Measurements from ENCODE around the gene PNMA1.

Gene PNMA1

DNA sequence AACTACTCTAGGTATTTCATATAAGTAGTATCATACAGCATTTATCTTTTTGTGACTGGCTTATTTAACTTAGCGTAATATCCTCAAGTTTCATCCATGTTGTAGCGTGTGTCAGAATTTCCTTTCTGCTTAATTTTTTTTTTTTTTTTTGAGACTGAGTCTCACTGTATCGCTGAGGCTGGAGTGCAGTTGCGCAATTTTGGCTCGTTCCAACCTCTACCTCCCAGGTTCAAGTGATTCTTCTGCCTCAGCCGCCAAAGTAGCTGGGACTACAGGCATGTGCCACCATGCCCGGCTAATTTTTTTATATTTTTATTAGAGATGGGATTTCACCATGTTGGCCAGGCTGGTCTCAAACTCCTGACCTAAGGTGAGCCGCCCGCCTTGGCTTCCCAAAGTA, 28.9 kb downstream of the PNMA1 start:
- Mint-ChIP-seq H3K27me3 (no peaks in the 10 kb centered on the region), H3K27ac (ENCODE audit: low read depth) (no peak overlapping the region), H3K36me3 (ENCODE audit: insufficient read depth) (peaks cover 1% of the 10 kb centered on the region), H3K9me3 (no peaks in the 10 kb centered on the region), H3K4me3 (no peak overlapping the region), H3K4me1 (no peaks in the 10 kb centered on the region)
- ATAC-seq (replicated peaks; ENCODE audit: extremely low read depth, poor library complexity, severe bottlenecking), result no peak
- DNase-seq (ENCODE audit: low spot score in 2 of 2), result no peak

DNA sequence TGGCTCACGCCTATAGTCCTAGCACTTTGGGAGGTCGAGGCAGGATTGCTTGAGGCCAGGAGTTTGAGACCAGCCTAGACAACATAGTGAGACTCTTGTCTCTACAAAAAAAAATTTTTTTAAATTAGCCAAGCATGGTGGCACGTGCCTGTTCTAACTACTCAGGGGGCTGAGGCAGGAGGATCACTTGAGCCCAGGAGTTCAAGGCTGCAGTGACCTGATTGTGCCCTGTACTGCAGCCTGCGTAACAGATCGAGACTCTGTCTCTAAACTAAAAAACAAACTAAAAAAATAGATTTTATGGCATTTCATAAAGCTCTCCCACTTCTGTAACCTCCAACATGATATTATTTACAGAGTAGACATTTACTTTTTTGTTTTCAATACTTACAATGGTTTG, 29.6 kb downstream of the PNMA1 start:
- Mint-ChIP-seq H3K9me3 (no peaks in the 10 kb centered on the region), H3K27me3 (no peaks in the 10 kb centered on the region), H3K4me3 (no peak overlapping the region), H3K4me1 (no peaks in the 10 kb centered on the region), H3K36me3 (ENCODE audit: insufficient read depth) (peaks cover 1% of the 10 kb centered on the region), H3K27ac (ENCODE audit: low read depth) (no peak overlapping the region)
- no peak for DNase-seq (ENCODE audit: low spot score in 2 of 2)
- no peak for ATAC-seq (replicated peaks; ENCODE audit: extremely low read depth, poor library complexity, severe bottlenecking)

- no peak for DNase-seq (ENCODE audit: low spot score in 2 of 2)
- H3K4me3 Mint-ChIP-seq, result no peak overlapping the region
- no peaks in the 10 kb centered on the region for H3K27me3 Mint-ChIP-seq
- H3K27ac Mint-ChIP-seq (ENCODE audit: low read depth), result no peak overlapping the region
- no peaks in the 10 kb centered on the region for H3K36me3 Mint-ChIP-seq (ENCODE audit: insufficient read depth)
- no peak for ATAC-seq (replicated peaks; ENCODE audit: extremely low read depth, poor library complexity, severe bottlenecking)
- no peaks in the 10 kb centered on the region for H3K4me1 Mint-ChIP-seq
- no peaks in the 10 kb centered on the region for H3K9me3 Mint-ChIP-seq
These were observed 33.4 kb downstream of the PNMA1 start for GRCh38 chr14:73680821-73681220.

DNA sequence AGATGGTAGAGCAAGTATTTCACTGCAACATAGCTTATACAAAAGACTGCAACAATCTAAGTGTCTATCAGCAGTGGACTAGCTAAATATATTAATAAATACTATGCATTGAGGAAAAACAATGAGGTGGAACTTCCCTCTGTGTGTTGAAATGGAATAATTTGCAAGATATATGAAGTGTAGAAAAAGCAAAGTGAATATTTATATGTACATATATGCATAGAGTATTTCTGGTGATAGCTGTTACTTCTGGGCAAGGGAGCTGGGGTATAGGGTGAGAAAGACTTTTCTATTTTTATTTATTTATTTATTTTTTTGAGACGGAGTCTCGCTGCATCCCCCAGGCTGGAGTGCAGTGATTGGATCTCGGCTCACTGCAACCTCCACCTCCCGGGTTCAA, 35.5 kb downstream of the PNMA1 start:
- no peaks in the 10 kb centered on the region for H3K36me3 Mint-ChIP-seq (ENCODE audit: insufficient read depth)
- DNase-seq (ENCODE audit: low spot score in 2 of 2) (no peak), ATAC-seq (replicated peaks; ENCODE audit: extremely low read depth, poor library complexity, severe bottlenecking) (no peak)
- H3K4me3 Mint-ChIP-seq, result no peak overlapping the region
- no peaks in the 10 kb centered on the region for H3K4me1 Mint-ChIP-seq
- no peaks in the 10 kb centered on the region for H3K27me3 Mint-ChIP-seq
- no peaks in the 10 kb centered on the region for H3K9me3 Mint-ChIP-seq
- H3K27ac Mint-ChIP-seq (ENCODE audit: low read depth), result no peak overlapping the region

DNA sequence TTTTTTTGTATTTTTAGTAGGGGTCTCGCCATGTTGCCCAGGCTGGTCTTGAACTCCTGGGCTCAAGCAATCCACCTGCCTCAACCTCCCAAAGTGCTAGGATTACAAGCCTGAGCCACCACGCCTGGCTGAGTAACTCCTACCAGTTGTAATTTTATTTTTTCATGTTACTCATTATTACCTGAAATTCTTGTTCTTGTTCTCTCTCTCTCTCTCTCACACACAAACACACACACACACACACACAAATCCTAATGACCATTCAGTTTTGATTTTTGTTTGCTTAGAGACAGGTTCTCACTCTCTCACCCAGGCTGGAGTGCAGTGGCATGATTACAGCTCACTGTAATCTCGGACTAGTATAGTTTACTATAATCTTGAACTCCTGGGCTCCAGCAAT, 39.2 kb downstream of the PNMA1 start:
- no peak for DNase-seq (ENCODE audit: low spot score in 2 of 2)
- no peaks in the 10 kb centered on the region for H3K27me3 Mint-ChIP-seq

GRCh38 chr14:73667854-73668253, 46.3 kb downstream of the PNMA1 start:
- ATAC-seq (replicated peaks; ENCODE audit: extremely low read depth, poor library complexity, severe bottlenecking), result no peak
- Mint-ChIP-seq H3K9me3 (no peaks in the 10 kb centered on the region), H3K36me3 (ENCODE audit: insufficient read depth) (peaks cover 5% of the 10 kb centered on the region), H3K27me3 (no peaks in the 10 kb centered on the region), H3K4me1 (no peaks in the 10 kb centered on the region), H3K4me3 (no peak overlapping the region), H3K27ac (ENCODE audit: low read depth) (no peak overlapping the region)
- no peak for DNase-seq (ENCODE audit: low spot score in 2 of 2)

More for the DNA sequence above, 39.2 kb downstream of the PNMA1 start:
- Mint-ChIP-seq H3K4me3 (no peak overlapping the region), H3K4me1 (no peaks in the 10 kb centered on the region), H3K27ac (ENCODE audit: low read depth) (no peak overlapping the region), H3K9me3 (no peaks in the 10 kb centered on the region), H3K36me3 (ENCODE audit: insufficient read depth) (peaks cover 2% of the 10 kb centered on the region)
- no peak for ATAC-seq (replicated peaks; ENCODE audit: extremely low read depth, poor library complexity, severe bottlenecking)

DNA sequence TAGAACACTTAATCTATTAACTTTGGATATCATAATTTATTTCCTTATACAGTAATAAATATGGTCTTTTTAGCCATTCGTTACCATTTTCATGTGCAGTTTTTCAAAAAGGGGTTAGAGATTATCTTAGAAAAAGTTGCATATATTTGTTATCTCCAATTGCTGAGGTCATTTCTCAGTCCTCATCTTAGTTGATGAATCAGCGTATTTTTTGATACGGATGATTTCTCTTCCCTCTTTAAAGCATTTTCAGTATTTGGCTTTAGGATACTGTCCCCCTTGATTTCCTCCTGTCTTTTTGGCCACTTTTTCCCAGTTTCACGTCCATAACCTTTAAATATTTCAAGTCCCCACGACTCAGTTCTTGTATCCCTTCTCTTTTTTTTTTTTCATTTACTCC, 47.6 kb downstream of the PNMA1 start:
- H3K9me3 Mint-ChIP-seq, result no peaks in the 10 kb centered on the region
- no peak overlapping the region for H3K4me3 Mint-ChIP-seq
- ATAC-seq (replicated peaks; ENCODE audit: extremely low read depth, poor library complexity, severe bottlenecking) (no peak), DNase-seq (ENCODE audit: low spot score in 2 of 2) (no peak)
- no peak overlapping the region for H3K27ac Mint-ChIP-seq (ENCODE audit: low read depth)
- H3K4me1 Mint-ChIP-seq, result no peaks in the 10 kb centered on the region
- no peaks in the 10 kb centered on the region for H3K27me3 Mint-ChIP-seq
- peaks cover 5% of the 10 kb centered on the region for H3K36me3 Mint-ChIP-seq (ENCODE audit: insufficient read depth)

DNA sequence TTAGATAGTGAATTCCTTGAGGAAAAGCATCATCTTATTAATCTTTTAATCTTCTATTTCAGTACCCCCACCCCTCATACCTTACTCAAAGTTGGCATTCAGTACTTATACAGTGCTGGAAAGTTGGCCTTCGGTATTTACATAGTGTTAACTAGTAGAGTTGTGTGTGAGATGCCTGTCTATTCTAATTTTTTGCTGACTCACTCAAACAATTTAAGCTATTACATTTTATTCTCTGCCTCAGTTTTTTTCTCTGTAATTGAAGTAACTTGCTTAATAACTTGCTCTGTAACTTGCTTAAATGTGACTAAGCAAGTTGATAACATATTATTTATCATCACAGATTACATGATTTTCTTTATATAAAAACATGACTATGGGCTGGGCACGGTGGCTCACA, 49.1 kb downstream of the PNMA1 start:
- Mint-ChIP-seq H3K9me3 (no peaks in the 10 kb centered on the region), H3K27ac (ENCODE audit: low read depth) (no peak overlapping the region), H3K4me1 (no peaks in the 10 kb centered on the region), H3K4me3 (no peak overlapping the region), H3K36me3 (ENCODE audit: insufficient read depth) (peaks cover 5% of the 10 kb centered on the region), H3K27me3 (no peaks in the 10 kb centered on the region)
- ATAC-seq (replicated peaks; ENCODE audit: extremely low read depth, poor library complexity, severe bottlenecking) (no peak), DNase-seq (ENCODE audit: low spot score in 2 of 2) (no peak)

- Mint-ChIP-seq H3K27me3 (no peaks in the 10 kb centered on the region), H3K36me3 (ENCODE audit: insufficient read depth) (peaks cover 5% of the 10 kb centered on the region), H3K27ac (ENCODE audit: low read depth) (no peak overlapping the region), H3K4me1 (no peaks in the 10 kb centered on the region), H3K4me3 (no peak overlapping the region), H3K9me3 (no peaks in the 10 kb centered on the region)
- DNase-seq (ENCODE audit: low spot score in 2 of 2) (no peak), ATAC-seq (replicated peaks; ENCODE audit: extremely low read depth, poor library complexity, severe bottlenecking) (no peak)
These were observed 50.5 kb downstream of the PNMA1 start for GRCh38 chr14:73663548-73664212.

DNA sequence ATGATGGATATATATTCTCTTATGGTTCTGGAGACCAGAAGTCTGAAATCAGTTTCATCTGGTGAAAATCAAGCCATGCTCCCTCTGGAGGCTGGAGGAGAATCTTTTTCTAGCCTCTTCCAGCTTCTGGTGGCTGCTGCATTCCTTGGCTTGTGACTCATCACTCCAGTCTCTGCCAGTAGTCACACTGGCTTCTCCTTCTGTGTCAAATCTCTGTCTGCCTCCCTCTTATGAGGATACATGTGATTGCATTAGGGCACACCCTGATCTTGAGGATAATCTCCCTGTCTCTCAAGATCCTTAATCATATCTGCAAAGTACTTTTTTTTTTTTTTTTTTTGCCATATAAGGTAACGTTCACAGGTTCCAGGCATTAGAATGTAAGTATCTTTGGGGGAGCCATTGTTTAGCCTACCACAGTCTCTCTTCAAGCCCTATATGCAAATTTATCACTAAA, 51.7 kb downstream of the PNMA1 start:
- ATAC-seq (replicated peaks; ENCODE audit: extremely low read depth, poor library complexity, severe bottlenecking), result no peak
- DNase-seq (ENCODE audit: low spot score in 2 of 2), result no peak

GRCh38 chr14:73661872-73662271, 52.3 kb downstream of the PNMA1 start:
- no peak for DNase-seq (ENCODE audit: low spot score in 2 of 2)
- Mint-ChIP-seq H3K4me1 (no peaks in the 10 kb centered on the region), H3K36me3 (ENCODE audit: insufficient read depth) (peaks cover 3% of the 10 kb centered on the region), H3K4me3 (no peak overlapping the region), H3K27ac (ENCODE audit: low read depth) (no peak overlapping the region), H3K9me3 (no peaks in the 10 kb centered on the region), H3K27me3 (no peaks in the 10 kb centered on the region)
- ATAC-seq (replicated peaks; ENCODE audit: extremely low read depth, poor library complexity, severe bottlenecking), result no peak

More for the DNA sequence above, 51.7 kb downstream of the PNMA1 start:
- Mint-ChIP-seq H3K36me3 (ENCODE audit: insufficient read depth) (peaks cover 3% of the 10 kb centered on the region), H3K27ac (ENCODE audit: low read depth) (no peak overlapping the region), H3K9me3 (no peaks in the 10 kb centered on the region), H3K4me1 (no peaks in the 10 kb centered on the region), H3K27me3 (no peaks in the 10 kb centered on the region), H3K4me3 (no peak overlapping the region)
